ENCODE results near the gene RCCD1. TPM values are rescaled to one million over a fixed set of nuclear protein-coding genes. Genes with fewer than 3 reads are reported as not detected.

The RCCD1 gene
- 27.9 TPM for total RNA-seq

DNA sequence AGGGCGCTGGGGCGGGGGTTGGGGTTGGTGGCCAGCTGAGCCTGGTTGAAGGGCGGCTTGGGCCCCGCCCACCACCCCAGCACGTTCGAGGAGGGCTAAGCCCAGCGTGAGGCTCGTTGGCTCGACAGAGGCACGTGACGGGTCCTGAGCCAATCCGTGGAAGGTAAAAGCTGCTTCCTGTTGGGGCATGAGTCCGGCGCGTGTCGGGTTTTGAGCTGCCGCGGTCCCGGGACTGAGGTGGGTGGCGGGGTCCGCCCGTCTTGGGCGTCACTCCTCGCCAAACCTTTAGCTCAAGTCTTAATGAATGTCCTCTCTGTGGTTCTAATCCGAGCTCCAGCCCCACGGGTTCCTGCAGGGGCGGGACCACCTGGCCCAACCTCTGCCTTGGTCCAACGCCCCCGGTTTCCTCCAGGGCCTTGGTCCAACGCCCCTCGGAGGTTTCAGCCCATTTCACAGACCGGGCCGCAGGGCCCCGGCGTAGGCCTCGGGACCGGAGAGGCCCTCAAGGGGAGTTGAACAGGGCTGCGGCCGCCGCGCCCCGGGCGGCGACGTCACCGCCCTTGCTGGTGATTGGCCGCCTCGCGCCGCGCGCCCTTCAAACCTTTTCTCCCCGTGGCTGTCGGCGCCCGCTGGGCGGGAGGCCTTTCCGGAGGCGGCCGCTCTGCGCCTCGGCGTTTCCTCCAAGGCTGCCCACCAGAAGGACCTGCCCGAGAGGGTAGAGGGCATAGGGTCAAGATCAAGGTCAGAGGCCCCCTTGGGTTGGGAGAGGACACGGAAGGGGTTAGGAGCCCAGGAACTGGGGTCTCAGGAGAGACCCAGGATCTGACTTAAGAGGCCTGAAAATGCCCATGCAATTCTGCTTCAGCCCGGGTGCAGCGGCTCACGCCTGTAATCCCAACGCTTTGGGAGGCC is at the start of gene RCCD1:
TSS of gene RCCD1 (plus strand) at position 173 of the 912 bp plus-strand sequence. CDS start 1,851 bp downstream, outside the sequence.

GRCh38 chr15:90931828-90932659 is 22.6 kb upstream of the RCCD1 start, which contains the start of gene HDDC3:
TSS of gene HDDC3 (minus strand) at chr15:90932549. CDS start at chr15:90932540, 9 bp downstream.

GRCh38 chr15:90934949-90935751 is 19.5 kb upstream of the RCCD1 start, which contains the start of gene UNC45A:
TSS of gene UNC45A (plus strand) at chr15:90935285. CDS start at chr15:90935325, 40 bp downstream.

GRCh38 chr15:90994417-90995311 is 40.0 kb downstream of the RCCD1 start, which contains the start of gene PRC1:
TSS of gene PRC1 (minus strand) at chr15:90994535. CDS start at chr15:90994417, 118 bp downstream.

Small RNA genes within 50 kb of the gene (small RNA-seq; reads per million reads assigned to genes)
- gene RF00019 (ENCODE audit: low replicate concordance), result not detected

Other genes with a start within 250 kb of the RCCD1 start
- gene BLM, start 237.5 kb upstream of the RCCD1 start, total RNA-seq, result 5.6 TPM
- gene FURIN, start 86.3 kb upstream of the RCCD1 start, total RNA-seq, result 11.6 TPM
- gene FES, start 70.4 kb upstream of the RCCD1 start, total RNA-seq, result 3.1 TPM
- gene MAN2A2, start 51.6 kb upstream of the RCCD1 start, total RNA-seq, result 100 TPM
- 11.9 TPM for gene HDDC3, start 22.3 kb upstream of the RCCD1 start, total RNA-seq
- 62.6 TPM for gene UNC45A, start 19.6 kb upstream of the RCCD1 start, total RNA-seq
- gene PRC1, start 39.7 kb downstream of the RCCD1 start, total RNA-seq, result 29.1 TPM
- gene VPS33B, start 67.7 kb downstream of the RCCD1 start, total RNA-seq, result 13.5 TPM
- gene SV2B, start 145.4 kb downstream of the RCCD1 start, total RNA-seq, result 34.7 TPM

All from parietal lobe (tissue), 2 donors.